Keratinocyte (primary cell): ENCODE measurements around the gene C16orf90.

Experiments used
- CTCF ChIP-seq, 3 experiments: IDR thresholded peaks in 1 of 3; conservative IDR thresholded peaks in 1 of 3; optimal IDR thresholded peaks in 1 of 3; 2 replicates in 2 of 3; 3 replicates in 1 of 3; pipeline versions ENCODE3 to v1.5.1; 2011; ENCODE audit warnings: low read length in 3 of 3, mild to moderate bottlenecking in 3 of 3, moderate library complexity in 2 of 3, control low read depth in 1 of 3, inconsistent platforms in 1 of 3; ENCODE audit not compliant: insufficient read depth in 2 of 3; ENCODE audit errors: extremely low read depth in 1 of 3
- EZH2 ChIP-seq: IDR thresholded peaks from one replicate; pipeline ENCODE4 v1.6.1; 2012; ENCODE audit warnings: inconsistent platforms, mild to moderate bottlenecking, low read length, moderate library complexity

- no peak for TF ChIP-seq CTCF (optimal IDR thresholded peaks at IDR 0.05 in 1 of 3, IDR thresholded peaks at IDR 0.05 in 1 of 3, conservative IDR thresholded peaks at IDR 0.05 in 1 of 3; ENCODE audit: extremely low read depth in 1 of 3, insufficient read depth in 2 of 3, low read length in 3 of 3)
- TF ChIP-seq EZH2, result no peak
Observed at GRCh38 chr16:3519581-3519980, 24.3 kb upstream of the C16orf90 start.
